CD14-positive monocyte (primary cell): ENCODE measurements around the gene CMTM8. TPM values are rescaled to one million over a fixed set of nuclear protein-coding genes. Genes with fewer than 3 reads are reported as not detected.
A peak's percentile ranks its signal among the peaks of the same experiment; 100 is the strongest.
"Not testable (repeated sequence)": the region's sequence is repeated elsewhere in the genome, so short reads cannot be mapped to it uniquely, and the experiment has no call there.

Source experiments
- DNase-seq, 3 donors: peaks; one replicate each; pipeline ENCODE4 v3.0.0-alpha.2; 2011 to 2022
- H2AFZ ChIP-seq: 2 replicates; pipeline ENCODE4 v1.6.0; 2012; ENCODE audit warnings: mild to moderate bottlenecking, low read depth, low read length, inconsistent platforms; ENCODE audit not compliant: insufficient read depth, poor library complexity, severe bottlenecking
- H3K27ac ChIP-seq, 2 donors: 1 replicate in 1 of 2; 2 replicates in 1 of 2; pipeline ENCODE4 v1.5.1; 2012 to 2013; ENCODE audit warnings: low read length in 2 of 2, control low read depth in 1 of 2, inconsistent platforms in 1 of 2, low read depth in 1 of 2, mild to moderate bottlenecking in 1 of 2
- H3K27me3 ChIP-seq, 2 donors: one replicate each; pipeline versions ENCODE4 v1.6.0 to v1.6.1; 2011 to 2013; ENCODE audit warnings: low read length in 2 of 2; ENCODE audit not compliant: control insufficient read depth in 2 of 2, insufficient read depth in 2 of 2
- H3K36me3 ChIP-seq, 2 donors: replicated peaks in 1 of 2; 1 replicate in 1 of 2; 2 replicates in 1 of 2; pipeline versions ENCODE4 v1.5.1 to v1.6.1; 2012 to 2013; ENCODE audit warnings: low read length in 2 of 2, control low read depth in 1 of 2, inconsistent platforms in 1 of 2, mild to moderate bottlenecking in 1 of 2; ENCODE audit not compliant: insufficient read depth in 2 of 2, control insufficient read depth in 1 of 2
- H3K4me1 ChIP-seq, 2 donors: 1 replicate in 1 of 2; 2 replicates in 1 of 2; pipeline versions ENCODE4 v1.5.1 to v1.6.1; 2012 to 2013; ENCODE audit warnings: low read length in 2 of 2, control low read depth in 1 of 2, inconsistent platforms in 1 of 2, mild to moderate bottlenecking in 1 of 2, moderate library complexity in 1 of 2; ENCODE audit not compliant: insufficient read depth in 2 of 2, control insufficient read depth in 1 of 2
- H3K4me2 ChIP-seq: replicated peaks from 2 replicates; pipeline ENCODE3; 2012; ENCODE audit warnings: low read length, moderate library complexity, mild to moderate bottlenecking; ENCODE audit not compliant: poor library complexity, severe bottlenecking; ENCODE audit errors: extremely low read depth
- H3K4me3 ChIP-seq, 3 experiments: fragments of 200-600 bp in 1 of 3; sonication (generic) in 1 of 3; replicated peaks in 1 of 3; 1 replicate in 2 of 3; 2 replicates in 1 of 3; pipeline ENCODE4 v1.5.1; 2011 to 2013; ENCODE audit warnings: low read length in 3 of 3, mild to moderate bottlenecking in 3 of 3, control low read depth in 2 of 3, low read depth in 2 of 3, inconsistent platforms in 1 of 3, moderate library complexity in 1 of 3
- H3K79me2 ChIP-seq: 2 replicates; pipeline ENCODE4 v1.6.0; 2012; ENCODE audit warnings: mild to moderate bottlenecking, control low read depth, inconsistent platforms, low read length, moderate library complexity; ENCODE audit not compliant: insufficient read depth
- H3K9ac ChIP-seq: 2 replicates; pipeline ENCODE4 v1.6.0; 2017; ENCODE audit warnings: low read length, mild to moderate bottlenecking; ENCODE audit not compliant: insufficient read depth, poor library complexity, severe bottlenecking
- H3K9me3 ChIP-seq, 2 donors: replicated peaks in 1 of 2; 1 replicate in 1 of 2; 2 replicates in 1 of 2; pipeline versions ENCODE4 v1.5.1 to v1.6.1; 2012 to 2013; ENCODE audit warnings: low read length in 2 of 2, control low read depth in 1 of 2; ENCODE audit not compliant: control insufficient read depth in 1 of 2, insufficient read depth in 1 of 2
- H4K20me1 ChIP-seq: 2 replicates; pipeline ENCODE4 v1.6.0; 2012; ENCODE audit warnings: mild to moderate bottlenecking, low read length, control low read depth, moderate library complexity; ENCODE audit not compliant: insufficient read depth
- H3K27ac Mint-ChIP-seq, 7 donors: one replicate each; pipeline ENCODE4 v1.8.0; 2020; ENCODE audit warnings: mild to moderate bottlenecking in 7 of 7, mixed read lengths in 7 of 7, moderate library complexity in 6 of 7, inconsistent platforms in 2 of 7
- H3K27me3 Mint-ChIP-seq, 3 donors: one replicate each; pipeline ENCODE4 v1.8.0; 2021 to 2022; ENCODE audit warnings: low read depth in 3 of 3, mild to moderate bottlenecking in 3 of 3, mixed read lengths in 3 of 3, moderate library complexity in 3 of 3, inconsistent platforms in 1 of 3
- H3K36me3 Mint-ChIP-seq, 2 donors: one replicate each; pipeline ENCODE4 v1.8.0; 2020; ENCODE audit warnings: mixed read lengths in 2 of 2, inconsistent platforms in 1 of 2, mild to moderate bottlenecking in 1 of 2
- H3K4me1 Mint-ChIP-seq: one replicate; pipeline ENCODE4 v1.8.0; 2020; ENCODE audit warnings: mild to moderate bottlenecking, mixed read lengths
- H3K4me3 Mint-ChIP-seq, 2 donors: one replicate each; pipeline ENCODE4 v1.8.0; 2020; ENCODE audit warnings: mild to moderate bottlenecking in 2 of 2, mixed read lengths in 2 of 2, moderate library complexity in 1 of 2
- H3K9me3 Mint-ChIP-seq, 7 donors: one replicate each; pipeline ENCODE4 v1.8.0; 2020 to 2022; ENCODE audit warnings: mixed read lengths in 7 of 7, mild to moderate bottlenecking in 6 of 7, moderate library complexity in 6 of 7, inconsistent platforms in 2 of 7
- CTCF ChIP-seq: fragments of 200-600 bp; IDR thresholded peaks from one replicate; pipeline ENCODE4 v1.8.0; 2022; ENCODE audit warnings: antibody characterized with exemption, mild to moderate bottlenecking
- WGBS: methylation state at CpG from one replicate; pipeline ENCODE4 v1.1.5; 2013; ENCODE audit warnings: missing lambda C conversion rate; ENCODE audit not compliant: insufficient coverage; 5-methylcytosine and 5-hydroxymethylcytosine counted together
- intact Hi-C, 2 donors: fragments of 100-400 bp; cut with micrococcal nuclease; formaldehyde crosslinking; loops; one replicate each; pipeline versions ENCODE4 v1.15.0 to v1.15.1; 2023
- polyA plus RNA-seq, 3 donors: library from polyadenylated mRNA; depleted of rRNA in 1 of 3; unstranded in 2 of 3; stranded (reverse) in 1 of 3; fragments of 300-500 nt in 2 of 3; fragments of >200 nt in 1 of 3; fragmentation: Illumina TruSeq in 2 of 3; gene quantifications; 1 replicate in 2 of 3; 2 replicates in 1 of 3; pipeline ENCODE4 v1.2.3, GENCODE V29; 2012 to 2021

The CMTM8 gene
- polyA plus RNA-seq, 3 donors = 0.46 to 2.5 (median 0.94) TPM

GRCh38 chr3:32387512-32387911 is 149.0 kb downstream of the CMTM8 start:
- Histone ChIP-seq H3K9me3 (no peaks in the 10 kb centered on the region), H3K4me3 (no peak overlapping the region), H2AFZ (no peak overlapping the region), H3K27ac (no peak overlapping the region), H3K4me1 (peaks cover 12 to 19% of the 10 kb centered on the region in 2 donors), H3K79me2 (peaks cover 17% of the 10 kb centered on the region), H3K9ac (no peak overlapping the region), H3K4me2 (no peak overlapping the region), H3K36me3 (no peaks in the 10 kb centered on the region), H3K27me3 (no peaks in the 10 kb centered on the region), H4K20me1 (no peaks in the 10 kb centered on the region)
- WGBS = 69% methylated on average over 1 of the region's 2 CpGs
- intact Hi-C loops = no loop called here
- no peaks in the 10 kb centered on the region for H3K9me3 Mint-ChIP-seq
- no peak overlapping the region for H3K4me3 Mint-ChIP-seq
- no peak overlapping the region for H3K27ac Mint-ChIP-seq
- H3K4me1 Mint-ChIP-seq = peaks cover 23% of the 10 kb centered on the region
- no peak for TF ChIP-seq CTCF
- H3K27me3 Mint-ChIP-seq = peaks cover 0 to 2% (median 2%) of the 10 kb centered on the region in 3 donors
- no peak for DNase-seq
- H3K36me3 Mint-ChIP-seq = no peaks in the 10 kb centered on the region

- intact Hi-C loops, H3K9ac ChIP-seq, H3K36me3 Mint-ChIP-seq, H2AFZ ChIP-seq, H3K27me3 ChIP-seq, H3K4me3 ChIP-seq, H3K4me2 ChIP-seq, H3K27me3 Mint-ChIP-seq, H3K9me3 ChIP-seq, H3K27ac Mint-ChIP-seq, H3K27ac ChIP-seq, H3K4me3 Mint-ChIP-seq, H3K9me3 Mint-ChIP-seq, H3K36me3 ChIP-seq: not testable (repeated sequence)
- H4K20me1 ChIP-seq = peaks cover 17% of the 10 kb centered on the region
- DNase-seq = peak in 1 of 3 donors; percentile 40
- no CpG with 5 or more reads among the region's 2 CpGs for WGBS
- peaks cover 42% of the 10 kb centered on the region for H3K4me1 Mint-ChIP-seq
- peaks cover 38% of the 10 kb centered on the region for H3K79me2 ChIP-seq
- peaks cover 31 to 37% of the 10 kb centered on the region in 2 donors for H3K4me1 ChIP-seq
Measured at GRCh38 chr3:32389577-32389976, 151.1 kb downstream of the CMTM8 start.
